Uterus (tissue), 2 donors: ENCODE results near the gene FAM168A.

Experiments
- CTCF ChIP-seq, 4 experiments: fragments of 200-600 bp in 2 of 4; fragments of 450-650 bp in 2 of 4; sonication (generic) in 2 of 4; IDR thresholded peaks; one replicate each; pipeline ENCODE4 v1.5.1; 2016 to 2019; ENCODE audit warnings: antibody characterized with exemption in 4 of 4, mild to moderate bottlenecking in 2 of 4, moderate library complexity in 1 of 4
- POLR2A ChIP-seq, 2 donors: fragments of 450-650 bp; IDR thresholded peaks; one replicate each; pipeline ENCODE4 v1.6.1; 2016; ENCODE audit warnings: antibody characterized with exemption in 2 of 2, mild to moderate bottlenecking in 1 of 2, moderate library complexity in 1 of 2

- TF ChIP-seq CTCF (IDR thresholded peaks at IDR 0.05) = no peak
- TF ChIP-seq POLR2A (IDR thresholded peaks at IDR 0.05) = no peak
Observed at GRCh38 chr11:73461964-73462363, 135.9 kb downstream of the FAM168A start.
